Mucosa of descending colon (tissue), 3 donors: ENCODE measurements around the gene C2orf68. TPM values are rescaled to one million over a fixed set of nuclear protein-coding genes. Genes with fewer than 3 reads are reported as not detected.

Experiments
- ATAC-seq: fragments of 200-7000 bp; cut with Tn5 transposase; one replicate; pipeline ENCODE4 v1.9.1; 2020; ENCODE audit warnings: mild to moderate bottlenecking, moderate library complexity
- DNase-seq, 3 donors: peaks; one replicate each; pipeline ENCODE4 v3.0.0-alpha.2; 2020
- H3K36me3 ChIP-seq: fragments of 200-600 bp; one replicate; pipeline ENCODE4 v1.8.0; 2021; ENCODE audit warnings: low read depth, mild to moderate bottlenecking
- H3K4me1 ChIP-seq: fragments of 200-600 bp; one replicate; pipeline ENCODE4 v1.8.0; 2021; ENCODE audit warnings: low read depth, mild to moderate bottlenecking
- H3K4me3 ChIP-seq: fragments of 200-600 bp; one replicate; pipeline ENCODE4 v1.8.0; 2021; ENCODE audit warnings: mild to moderate bottlenecking
- H3K9me3 ChIP-seq: fragments of 200-600 bp; one replicate; pipeline ENCODE4 v1.8.0; 2021; ENCODE audit warnings: mild to moderate bottlenecking
- CTCF ChIP-seq: fragments of 200-600 bp; IDR thresholded peaks from one replicate; pipeline ENCODE4 v1.8.0; 2022; ENCODE audit warnings: antibody characterized with exemption, mild to moderate bottlenecking
- intact Hi-C, 2 donors: fragments of 100-400 bp; cut with DNase I in 1 of 2; cut with micrococcal nuclease in 1 of 2; formaldehyde crosslinking; loops; one replicate each; pipeline versions ENCODE4 v1.11.0 to v1.11.1; 2022; cut with DNase I, micrococcal nuclease
- total RNA-seq, 3 donors: library from RNA; stranded (reverse); fragmentation: NEBNext Ultra II Directional in 2 of 3; extraction: Animal tissue kit (Norgen Biotek cat#: 25700) in 2 of 3; gene quantifications; one replicate each; pipeline versions ENCODE4 v1.2.1 to v1.2.4, GENCODE V29; 2021 to 2023
- donor health status: DM: no; HTN: no; CAD: no; lungs with moderate emphysema.
- donor health status: DM: no; HTN: no; CAD: no.
- donor health status: DM: no; HTN: yes; CAD: no.

Gene C2orf68
- total RNA-seq, 3 donors from 2014 or later, result 36.4 to 45.5 (median 36.7) TPM

- DNase-seq, result peak in 1 of 3 donors; percentile 20
- no peak for ATAC-seq
- Histone ChIP-seq H3K4me3 (no peak overlapping the region), H3K36me3 (no peaks in the 10 kb centered on the region), H3K9me3 (no peaks in the 10 kb centered on the region), H3K4me1 (peaks cover 26% of the 10 kb centered on the region)
- TF ChIP-seq CTCF, result no peak
- intact Hi-C loops, result no loop called here
These were observed 13.1 kb downstream of the C2orf68 start for GRCh38 chr2:85598594-85599340.

GRCh38 chr2:85597241-85597640 is 14.6 kb downstream of the C2orf68 start:
- Histone ChIP-seq H3K9me3 (no peaks in the 10 kb centered on the region), H3K4me1 (peaks cover 23% of the 10 kb centered on the region), H3K4me3 (no peak overlapping the region), H3K36me3 (no peaks in the 10 kb centered on the region)
- DNase-seq, result no peak
- ATAC-seq, result no peak
- intact Hi-C loops, result no loop called here
- TF ChIP-seq CTCF, result no peak

- ATAC-seq (no peak), DNase-seq (no peak)
- Histone ChIP-seq H3K4me3 (no peak overlapping the region), H3K4me1 (peaks cover 21% of the 10 kb centered on the region), H3K36me3 (no peaks in the 10 kb centered on the region), H3K9me3 (no peaks in the 10 kb centered on the region)
- intact Hi-C loops, result no loop called here
- TF ChIP-seq CTCF, result no peak
These were observed 15.3 kb downstream of the C2orf68 start for GRCh38 chr2:85596486-85597143.

GRCh38 chr2:85596026-85596333 is 15.9 kb downstream of the C2orf68 start:
- H3K4me3 ChIP-seq, result peak overlapping the region; percentile 92
- intact Hi-C loops, result no loop called here
- peak; percentile 4 for ATAC-seq
- no peaks in the 10 kb centered on the region for H3K9me3 ChIP-seq
- no peaks in the 10 kb centered on the region for H3K36me3 ChIP-seq
- H3K4me1 ChIP-seq, result peaks cover 16% of the 10 kb centered on the region
- no peak for DNase-seq
- TF ChIP-seq CTCF, result no peak

GRCh38 chr2:85595301-85596025 is 16.4 kb downstream of the C2orf68 start, which contains the start of gene RNF181:
TSS of gene RNF181 (plus strand) at chr2:85595745. CDS start at chr2:85595764, 19 bp downstream.
- Histone ChIP-seq H3K9me3 (no peaks in the 10 kb centered on the region), H3K36me3 (no peaks in the 10 kb centered on the region), H3K4me3 (peak within 1 kb of the TSS; percentile 92), H3K4me1 (peaks cover 16% of the 10 kb centered on the region)
- no peak for TF ChIP-seq CTCF
- DNase-seq (peak; percentile 93 to 96 (median 96)), ATAC-seq (peak; percentile 97)
- intact Hi-C loops, result no loop called here
